HG03139 (cell line): ENCODE measurements around the gene FAM107A.

Experiments
- ATAC-seq: cut with Tn5 transposase; IDR thresholded peaks from one replicate; pipeline ENCODE4 v1.9.1; 2021; ENCODE audit not compliant: unreplicated experiment

FAM107A gene

GRCh38 chr3:58520403-58521335, 56.5 kb downstream of the FAM107A start:
- no peak for ATAC-seq

- ATAC-seq = no peak
These were observed 57.4 kb downstream of the FAM107A start for GRCh38 chr3:58519668-58520402.

GRCh38 chr3:58518291-58518789, 58.9 kb downstream of the FAM107A start:
- ATAC-seq = no peak

GRCh38 chr3:58514405-58514804, 62.8 kb downstream of the FAM107A start:
- ATAC-seq = no peak
